Lower leg skin (tissue), 3 donors: ENCODE results near the gene ITSN1.

Experiments
- CTCF ChIP-seq, 3 donors: fragments of 450-650 bp; IDR thresholded peaks; one replicate each; pipeline ENCODE4 v1.5.1; 2016; ENCODE audit warnings: antibody characterized with exemption in 3 of 3, mild to moderate bottlenecking in 3 of 3, moderate library complexity in 2 of 3
- POLR2A ChIP-seq, 2 donors: fragments of 450-650 bp; IDR thresholded peaks; one replicate each; pipeline ENCODE4 v1.6.1; 2016 to 2017; ENCODE audit warnings: antibody characterized with exemption in 2 of 2, mild to moderate bottlenecking in 1 of 2, moderate library complexity in 1 of 2

- TF ChIP-seq CTCF (IDR thresholded peaks at IDR 0.05) (no peak), POLR2A (IDR thresholded peaks at IDR 0.05) (no peak)
Measured at GRCh38 chr21:33871171-33871570, 228.9 kb downstream of the ITSN1 start.
